MV-4-11 (cell line): ENCODE measurements around the gene SMC4.
"Not testable (repeated sequence)": the region's sequence is repeated elsewhere in the genome, so short reads cannot be mapped to it uniquely, and the experiment has no call there.

Source experiments
- DNase-seq: peaks from one replicate; lab custom pipeline; 2025; lab: John Stamatoyannopoulos, UW

The SMC4 gene

GRCh38 chr3:160399125-160400029, at the start of gene SMC4, which contains the start of gene IFT80:
Gene SMC4, plus strand, starts transcription at chr3:160399650. Its CDS starts 1,177 bp downstream, at chr3:160400827.
Gene IFT80, minus strand, starts transcription at chr3:160399225. Its CDS starts 14,625 bp downstream, at chr3:160384600.
- peak; percentile 93 for DNase-seq

GRCh38 chr3:160355826-160356225, 43.6 kb upstream of the SMC4 start:
- DNase-seq, result no peak

GRCh38 chr3:160362896-160363295, 36.6 kb upstream of the SMC4 start:
- DNase-seq, result not testable (repeated sequence)

GRCh38 chr3:160365869-160366522, 33.5 kb upstream of the SMC4 start:
- no peak for DNase-seq

- DNase-seq, result peak; percentile 94
These were observed 30.6 kb upstream of the SMC4 start for GRCh38 chr3:160368804-160369203.

GRCh38 chr3:160369784-160370183, 29.7 kb upstream of the SMC4 start:
- DNase-seq, result no peak

GRCh38 chr3:160370987-160371857, 28.2 kb upstream of the SMC4 start:
- no peak for DNase-seq

- peak; percentile 54 for DNase-seq
These were observed 26.7 kb upstream of the SMC4 start for GRCh38 chr3:160372780-160373179.

- no peak for DNase-seq
These were observed 25.8 kb upstream of the SMC4 start for GRCh38 chr3:160373655-160374054.

GRCh38 chr3:160374472-160374871, 25.0 kb upstream of the SMC4 start:
- no peak for DNase-seq

GRCh38 chr3:160374925-160375324, 24.5 kb upstream of the SMC4 start:
- no peak for DNase-seq

- DNase-seq, result no peak
These were observed 22.8 kb upstream of the SMC4 start for GRCh38 chr3:160376681-160377080.

GRCh38 chr3:160378331-160379109, 20.9 kb upstream of the SMC4 start:
- no peak for DNase-seq

- no peak for DNase-seq
These were observed 19.7 kb upstream of the SMC4 start for GRCh38 chr3:160379628-160380214.

- no peak for DNase-seq
These were observed 18.0 kb upstream of the SMC4 start for GRCh38 chr3:160381470-160381869.

GRCh38 chr3:160384639-160385318, 14.7 kb upstream of the SMC4 start:
- no peak for DNase-seq

GRCh38 chr3:160390565-160391138, 8.8 kb upstream of the SMC4 start:
- DNase-seq, result no peak

- no peak for DNase-seq
These were observed 6.7 kb upstream of the SMC4 start for GRCh38 chr3:160392798-160393197.

GRCh38 chr3:160393346-160394008, 6.0 kb upstream of the SMC4 start:
- DNase-seq, result peak; percentile 23
